HepG2 (cell line): ENCODE data around the gene SGF29. TPM values are rescaled to one million over a fixed set of nuclear protein-coding genes. Genes with fewer than 3 reads are reported as not detected.

Source experiments
- ARID5B ChIP-seq: IDR thresholded peaks from 2 replicates; pipeline ENCODE4 v1.4.0; 2020; ENCODE audit warnings: mild to moderate bottlenecking, missing genetic modification reagents
- JUND ChIP-seq: sonication (generic); formaldehyde crosslinking; IDR thresholded peaks from 2 replicates; pipeline ENCODE4 v1.8.0; 2022; ENCODE audit warnings: mild to moderate bottlenecking, missing genetic modification reagents
- KAT8 ChIP-seq: IDR thresholded peaks from 2 replicates; pipeline ENCODE4 v1.6.1; 2016; ENCODE audit warnings: missing genetic modification reagents, missing compliant biosample characterization
- NFYC ChIP-seq: IDR thresholded peaks from 2 replicates; pipeline ENCODE4 v1.6.1; 2016; ENCODE audit warnings: missing genetic modification reagents, missing compliant biosample characterization
- TP53 ChIP-seq: sonication (generic); formaldehyde crosslinking; conservative IDR thresholded peaks from 2 replicates; pipeline ENCODE4 v1.4.0; 2020; ENCODE audit warnings: missing genetic modification reagents
- ZBTB10 ChIP-seq: sonication (generic); formaldehyde crosslinking; IDR thresholded peaks from 2 replicates; pipeline ENCODE4 v1.4.0; 2020; ENCODE audit warnings: missing genetic modification reagents, borderline replicate concordance
- ZNF468 ChIP-seq: sonication (generic); formaldehyde crosslinking; IDR thresholded peaks from 2 replicates; pipeline ENCODE4 v1.8.0; 2022; ENCODE audit warnings: mild to moderate bottlenecking, moderate library complexity, missing genetic modification reagents
- ZNF496 ChIP-seq: sonication (generic); formaldehyde crosslinking; IDR thresholded peaks from 2 replicates; pipeline ENCODE4 v1.8.1; 2023; ENCODE audit warnings: mild to moderate bottlenecking, moderate library complexity, missing genetic modification reagents; ENCODE audit not compliant: insufficient replicate concordance
- ZNF766 ChIP-seq: sonication (generic); formaldehyde crosslinking; IDR thresholded peaks from 2 replicates; pipeline ENCODE4 v1.5.0; 2020; ENCODE audit warnings: missing genetic modification reagents, borderline replicate concordance
- polyA plus RNA-seq, 8 experiments: library from polyadenylated mRNA; depleted of rRNA in 3 of 8; stranded (reverse) in 7 of 8; unstranded in 1 of 8; fragments of >200 nt; fragmentation: Illumina TruSeq in 4 of 8; extraction: Trizol in 4 of 8; gene quantifications; 2 replicates each; pipeline versions ENCODE4 v1.2.1 to v1.2.3, GENCODE V29; 2011 to 2016; ENCODE audit warnings: low read depth in 4 of 8, missing spikeins in 1 of 8, mixed read lengths in 1 of 8; ENCODE audit not compliant: insufficient read depth in 1 of 8
- total RNA-seq, 5 experiments: library from RNA; depleted of rRNA; stranded (reverse); fragments of >200 nt; fragmentation: Illumina TruSeq; extraction: Trizol; gene quantifications; 2 replicates each; pipeline ENCODE4 v1.2.3, GENCODE V29; 2016; ENCODE audit warnings: low read depth in 1 of 5
- TF ChIP-seq, protein P1 (sequence below): sonication (generic); formaldehyde crosslinking; IDR thresholded peaks from 2 replicates; pipeline ENCODE4 v1.4.0; 2020; ENCODE audit warnings: mild to moderate bottlenecking, missing genetic modification reagents
- TF ChIP-seq, protein P2 (sequence below): sonication (generic); formaldehyde crosslinking; IDR thresholded peaks from 2 replicates; pipeline ENCODE4 v1.8.0; 2023; ENCODE audit warnings: mild to moderate bottlenecking, missing genetic modification reagents

Gene SGF29
- total and polyA plus RNA-seq, 2 of the 13 experiments (the other 11 are each of a cell fraction or from before 2014, with no cell fraction given) = 5.0 to 29.4 TPM

DNA sequence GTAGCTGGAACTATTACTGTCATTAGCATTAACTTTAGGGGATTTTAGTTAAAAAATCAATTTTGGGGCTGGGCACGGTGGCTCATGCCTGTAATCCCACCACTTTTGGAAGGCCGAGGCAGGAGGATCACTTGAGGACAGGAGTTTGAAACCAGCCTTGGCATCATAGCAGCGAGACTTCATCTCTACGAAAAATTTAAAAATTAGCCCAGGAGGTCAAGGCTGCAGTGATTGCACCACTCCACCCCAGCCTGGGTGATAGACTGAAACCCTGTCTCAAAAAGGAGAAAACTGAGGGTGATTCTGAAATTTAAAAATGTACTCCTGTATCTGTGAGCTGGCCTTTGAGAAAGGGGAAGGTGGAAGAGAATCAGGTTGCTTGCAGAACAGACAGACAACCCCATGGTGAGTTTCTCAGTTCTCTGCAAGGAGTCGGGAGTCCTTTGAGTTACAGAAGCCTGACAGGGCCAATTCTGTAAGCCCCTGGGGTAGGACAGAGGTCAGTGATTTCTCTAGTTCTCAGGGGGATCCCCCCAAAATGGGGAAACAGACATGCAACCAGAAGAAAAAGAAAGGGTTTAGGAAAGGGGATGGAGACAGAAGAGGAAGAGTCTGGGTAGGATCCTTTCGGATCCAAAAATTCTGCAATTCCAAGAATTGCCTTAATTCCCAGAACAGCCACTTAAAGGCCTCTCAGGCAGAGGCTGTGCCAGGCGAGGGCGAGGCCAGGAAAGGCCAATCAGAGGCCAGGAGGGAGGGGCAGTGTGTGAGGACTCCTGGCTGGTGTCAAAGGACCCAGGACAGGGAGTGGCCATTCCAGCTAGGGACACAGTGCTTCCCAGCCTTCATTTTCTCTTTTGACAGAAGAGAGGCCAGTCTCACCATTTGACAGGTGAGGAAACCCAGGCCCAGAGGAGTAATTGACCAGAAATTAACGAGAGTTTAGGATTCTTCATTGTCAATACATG lies 21.7 kb upstream of the SGF29 start (continued):
- TF ChIP-seq, protein P1, sequence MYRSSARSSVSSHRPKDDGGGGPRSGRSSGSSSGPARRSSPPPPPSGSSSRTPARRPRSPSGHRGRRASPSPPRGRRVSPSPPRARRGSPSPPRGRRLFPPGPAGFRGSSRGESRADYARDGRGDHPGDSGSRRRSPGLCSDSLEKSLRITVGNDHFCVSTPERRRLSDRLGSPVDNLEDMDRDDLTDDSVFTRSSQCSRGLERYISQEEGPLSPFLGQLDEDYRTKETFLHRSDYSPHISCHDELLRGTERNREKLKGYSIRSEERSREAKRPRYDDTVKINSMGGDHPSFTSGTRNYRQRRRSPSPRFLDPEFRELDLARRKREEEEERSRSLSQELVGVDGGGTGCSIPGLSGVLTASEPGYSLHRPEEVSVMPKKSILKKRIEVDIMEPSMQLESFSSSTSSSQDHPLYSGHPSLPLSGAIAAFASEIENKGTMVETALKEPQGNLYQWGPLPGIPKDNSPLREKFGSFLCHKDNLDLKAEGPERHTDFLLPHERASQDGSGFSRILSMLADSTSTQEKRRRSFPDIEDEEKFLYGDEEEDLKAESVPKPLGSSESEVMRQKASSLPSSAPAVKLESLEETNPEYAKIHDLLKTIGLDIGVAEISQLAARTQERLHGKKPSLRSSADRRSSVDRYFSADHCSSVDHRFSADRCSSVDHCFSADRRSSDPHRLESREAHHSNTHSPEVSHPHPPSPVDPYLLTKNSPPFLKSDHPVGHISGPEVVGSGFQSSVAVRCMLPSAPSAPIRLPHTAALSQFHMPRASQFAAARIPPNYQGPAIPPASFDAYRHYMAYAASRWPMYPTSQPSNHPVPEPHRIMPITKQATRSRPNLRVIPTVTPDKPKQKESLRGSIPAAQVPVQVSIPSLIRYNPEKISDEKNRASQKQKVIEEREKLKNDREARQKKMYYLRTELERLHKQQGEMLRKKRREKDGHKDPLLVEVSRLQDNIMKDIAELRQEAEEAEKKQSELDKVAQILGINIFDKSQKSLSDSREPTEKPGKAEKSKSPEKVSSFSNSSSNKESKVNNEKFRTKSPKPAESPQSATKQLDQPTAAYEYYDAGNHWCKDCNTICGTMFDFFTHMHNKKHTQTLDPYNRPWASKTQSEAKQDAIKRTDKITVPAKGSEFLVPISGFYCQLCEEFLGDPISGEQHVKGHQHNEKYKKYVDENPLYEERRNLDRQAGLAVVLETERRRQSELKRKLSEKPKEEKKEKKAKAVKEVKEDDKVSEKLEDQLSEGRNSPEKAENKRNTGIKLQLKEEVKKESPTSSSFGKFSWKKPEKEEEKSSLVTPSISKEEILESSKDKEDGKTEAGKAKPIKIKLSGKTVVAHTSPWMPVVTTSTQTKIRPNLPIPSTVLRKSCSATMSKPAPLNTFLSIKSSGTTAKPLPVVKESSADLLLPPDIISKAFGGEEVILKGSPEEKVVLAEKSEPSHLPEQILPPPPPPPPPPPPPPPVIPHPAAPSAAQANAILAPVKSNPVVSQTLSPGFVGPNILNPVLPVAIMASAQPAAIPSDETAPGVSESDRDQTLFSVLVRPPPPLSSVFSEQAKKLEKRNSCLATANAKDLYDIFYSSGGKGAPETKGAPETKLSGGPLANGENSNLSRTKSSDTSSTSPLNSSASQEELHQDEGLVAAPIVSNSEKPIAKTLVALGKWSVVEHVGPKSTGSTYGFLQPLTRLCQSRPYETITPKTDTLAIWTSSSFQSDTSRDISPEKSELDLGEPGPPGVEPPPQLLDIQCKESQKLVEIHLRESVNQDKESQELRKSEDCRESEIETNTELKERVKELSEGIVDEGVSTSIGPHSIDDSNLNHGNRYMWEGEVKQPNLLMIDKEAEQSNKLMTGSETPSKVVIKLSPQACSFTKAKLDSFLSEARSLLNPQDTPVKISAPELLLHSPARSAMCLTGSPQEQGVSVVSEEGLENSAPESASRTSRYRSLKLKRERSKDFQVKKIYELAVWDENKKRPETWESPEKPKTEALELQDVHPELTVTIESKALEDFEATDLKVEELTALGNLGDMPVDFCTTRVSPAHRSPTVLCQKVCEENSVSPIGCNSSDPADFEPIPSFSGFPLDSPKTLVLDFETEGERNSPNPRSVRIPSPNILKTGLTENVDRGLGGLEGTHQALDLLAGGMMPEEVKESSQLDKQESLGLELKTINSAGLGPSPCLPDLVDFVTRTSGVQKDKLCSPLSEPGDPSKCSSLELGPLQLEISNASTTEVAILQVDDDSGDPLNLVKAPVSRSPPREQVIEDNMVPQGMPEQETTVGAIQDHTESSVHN (CRISPR knock-in tag) = no peak
- TF ChIP-seq ARID5B (CRISPR knock-in tag) (peak; percentile 49; the same call in 1 of the 2 replicates), ZNF496 (CRISPR knock-in tag) (no peak), ZNF468 (CRISPR knock-in tag) (no peak), ZBTB10 (no peak), ZNF766 (no peak), NFYC (CRISPR knock-in tag) (peak; percentile 71), KAT8 (CRISPR knock-in tag) (0 out of 2 replicates have a peak, but pooled peaks have one; percentile 21), TP53 (CRISPR knock-in tag) (no peak), JUND (CRISPR knock-in tag) (no peak)
- TF ChIP-seq, protein P2, sequence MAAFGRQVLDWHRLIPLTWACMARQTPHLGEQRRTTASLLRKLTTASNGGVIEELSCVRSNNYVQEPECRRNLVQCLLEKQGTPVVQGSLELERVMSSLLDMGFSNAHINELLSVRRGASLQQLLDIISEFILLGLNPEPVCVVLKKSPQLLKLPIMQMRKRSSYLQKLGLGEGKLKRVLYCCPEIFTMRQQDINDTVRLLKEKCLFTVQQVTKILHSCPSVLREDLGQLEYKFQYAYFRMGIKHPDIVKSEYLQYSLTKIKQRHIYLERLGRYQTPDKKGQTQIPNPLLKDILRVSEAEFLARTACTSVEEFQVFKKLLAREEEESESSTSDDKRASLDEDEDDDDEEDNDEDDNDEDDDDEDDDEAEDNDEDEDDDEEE (CRISPR knock-in tag) = no peak
